Loucy (cell line): ENCODE measurements around the gene DCXR.

Experiments used
- CTCF ChIP-seq: fragments of 200-600 bp; sonication (generic); conservative IDR thresholded peaks from 2 replicates; pipeline ENCODE4 v1.5.1; 2014; ENCODE audit warnings: mild to moderate bottlenecking, antibody characterized with exemption, low read length
- EZH2phosphoT487 ChIP-seq: fragments of 200-600 bp; IDR thresholded peaks from 2 replicates; pipeline ENCODE4 v1.6.1; 2018; ENCODE audit warnings: antibody characterized with exemption, mild to moderate bottlenecking, moderate library complexity, borderline replicate concordance

GRCh38 chr17:82018989-82019689, 18.4 kb downstream of the DCXR start:
- no peak for TF ChIP-seq CTCF
- TF ChIP-seq EZH2phosphoT487: no peak
